ENCODE data around the gene ITGA11. TPM values are rescaled to one million over a fixed set of nuclear protein-coding genes. Genes with fewer than 3 reads are reported as not detected.

The ITGA11 gene
- 0.59 and 1.0 TPM in 2 replicates for total RNA-seq

GRCh38 chr15:68431792-68432401 is at the start of gene ITGA11:
TSS of gene ITGA11 (minus strand) at chr15:68432163. CDS start at chr15:68432066, 97 bp downstream.

GRCh38 chr15:68277603-68278344 is 154.2 kb downstream of the ITGA11 start, which contains the start of gene FEM1B:
TSS of gene FEM1B (plus strand) at chr15:68277745. CDS start at chr15:68278418, 673 bp downstream.

Other genes with a start within 250 kb of the ITGA11 start
- gene CALML4, start 226.8 kb downstream of the ITGA11 start, total RNA-seq: 2.7 and 4.4 TPM in 2 replicates
- gene CLN6, start 202.4 kb downstream of the ITGA11 start, total RNA-seq: 28.2 and 31.1 TPM in 2 replicates
- 14.3 and 16.5 TPM in 2 replicates for gene FEM1B, start 154.4 kb downstream of the ITGA11 start, total RNA-seq
- 14.0 and 14.3 TPM in 2 replicates for gene CORO2B, start 146.8 kb upstream of the ITGA11 start, total RNA-seq

Measured in bronchus fibroblast of lung (primary cell).